Measurements from ENCODE around the gene ZC3H18. TPM values are rescaled to one million over a fixed set of nuclear protein-coding genes. Genes with fewer than 3 reads are reported as not detected.

The ZC3H18 gene
- total RNA-seq, 1 experiment from 2014 or later = 76.4 TPM

DNA sequence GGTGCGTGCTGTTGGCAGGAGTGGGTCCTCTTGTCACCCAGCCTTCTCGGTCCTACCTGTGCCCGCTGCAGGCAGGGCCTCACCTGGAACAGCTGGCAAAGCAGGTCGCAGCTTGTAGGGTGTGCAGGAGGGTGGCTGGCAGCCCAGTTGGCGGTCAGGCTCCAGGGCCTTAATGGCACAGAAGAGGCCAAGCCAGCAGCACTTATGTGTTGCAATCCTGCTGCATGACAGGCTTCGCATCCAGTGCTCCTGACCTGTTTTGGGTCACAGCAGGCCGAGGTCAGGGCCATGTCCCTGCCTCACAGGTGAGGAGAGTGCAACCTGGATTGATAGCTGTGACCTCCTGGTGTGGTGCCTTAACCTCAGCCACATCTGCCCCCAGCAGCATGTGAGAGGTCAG lies 31.9 kb downstream of the ZC3H18 start:
- no TSS peak for BruUV-seq (replicated peaks)
- ChIA-PET CTCF (no interaction called here), POLR2A (ENCODE audit: unreplicated experiment) (no interaction called here)
- Histone ChIP-seq H3K4me1 (replicated peaks; ENCODE audit: insufficient read depth) (no peaks in the 10 kb centered on the region), H3K9me3 (ENCODE audit: insufficient read depth, low read depth) (no peaks in the 10 kb centered on the region), H3F3A (ENCODE audit: insufficient read depth, low read depth) (no peaks in the 10 kb centered on the region), H4K20me1 (ENCODE audit: insufficient read depth) (peaks cover 4% of the 10 kb centered on the region; the same call in 1 of the 2 replicates), H2AFZ (no peak overlapping the region), H3K27me3 (ENCODE audit: insufficient read depth, low read depth) (no peaks in the 10 kb centered on the region), H3K9me2 (ENCODE audit: insufficient read depth) (no peaks in the 10 kb centered on the region), H3K27ac (no peak overlapping the region), H3K4me2 (no peak overlapping the region), H3K79me2 (ENCODE audit: low read depth) (no peaks in the 10 kb centered on the region), H3K4me3 (no peak overlapping the region), H3K36me3 (ENCODE audit: low read depth) (0 out of 2 replicates have a peak, but pooled peaks cover 9% of the 10 kb centered on the region)
- DNase-seq = no peak
- intact Hi-C loops (cut with micrococcal nuclease; ENCODE audit: unreplicated experiment) = no loop called here
- no peak for TF ChIP-seq CTCF (conservative IDR thresholded peaks at IDR 0.05)
- TF ChIP-seq EZH2 (IDR thresholded peaks at IDR 0.05; ENCODE audit: low read depth) = no peak

- TF ChIP-seq EZH2 (IDR thresholded peaks at IDR 0.05; ENCODE audit: low read depth) (no peak), CTCF (conservative IDR thresholded peaks at IDR 0.05) (no peak)
- peak in 1 of 2 experiments; percentile 32 for DNase-seq
- H3K4me3 ChIP-seq = no peak overlapping the region
- no peaks in the 10 kb centered on the region for H3K4me1 ChIP-seq (replicated peaks; ENCODE audit: insufficient read depth)
- H3K79me2 ChIP-seq (ENCODE audit: low read depth) = no peaks in the 10 kb centered on the region
- ChIA-PET POLR2A (ENCODE audit: unreplicated experiment) (no interaction called here), CTCF (no interaction called here)
- H3K4me2 ChIP-seq = no peak overlapping the region
- peaks cover 3% of the 10 kb centered on the region; the same call in 1 of the 2 replicates for H3K36me3 ChIP-seq (ENCODE audit: low read depth)
- H3K27me3 ChIP-seq (ENCODE audit: insufficient read depth, low read depth) = no peaks in the 10 kb centered on the region
- BruUV-seq (replicated peaks) = no TSS peak
- intact Hi-C loops (cut with micrococcal nuclease; ENCODE audit: unreplicated experiment) = no loop called here
- no peak overlapping the region for H2AFZ ChIP-seq
- H3F3A ChIP-seq (ENCODE audit: insufficient read depth, low read depth) = no peaks in the 10 kb centered on the region
- no peaks in the 10 kb centered on the region for H3K9me2 ChIP-seq (ENCODE audit: insufficient read depth)
- H3K27ac ChIP-seq = no peak overlapping the region
- peaks cover 16% of the 10 kb centered on the region; the same call in 1 of the 2 replicates for H4K20me1 ChIP-seq (ENCODE audit: insufficient read depth)
- H3K9me3 ChIP-seq (ENCODE audit: insufficient read depth, low read depth) = no peaks in the 10 kb centered on the region
These were observed 35.3 kb downstream of the ZC3H18 start for GRCh38 chr16:88605186-88606147.

DNA sequence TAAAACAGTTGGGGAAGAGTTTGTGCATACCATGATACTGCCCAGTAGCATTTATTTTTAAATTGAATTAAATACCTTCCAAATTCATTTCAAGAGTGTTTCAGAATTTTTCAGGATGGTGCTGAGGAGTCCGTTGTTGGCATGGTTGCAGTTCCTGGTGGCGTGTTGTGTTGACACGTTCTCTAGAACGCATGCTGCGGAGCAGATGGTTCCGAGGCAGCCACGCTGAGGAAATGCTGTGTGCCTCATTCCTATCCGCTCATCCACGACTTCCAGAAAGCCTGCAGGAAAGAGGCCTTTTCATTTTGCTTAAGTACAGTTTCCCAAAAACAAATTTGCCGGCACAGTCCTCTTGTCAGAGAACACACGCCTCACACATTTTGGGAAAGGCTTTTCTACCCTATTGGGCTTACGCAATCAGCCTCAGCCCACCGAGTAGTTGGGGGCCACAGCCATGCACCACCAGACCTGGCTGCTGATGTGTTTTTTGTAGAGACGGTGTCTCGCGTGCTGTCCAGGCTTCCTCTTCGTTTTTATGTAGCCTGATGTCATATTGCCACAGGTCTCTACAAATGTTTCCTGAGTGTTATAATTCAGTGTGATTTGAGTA lies 36.0 kb downstream of the ZC3H18 start:
- Histone ChIP-seq H3K4me3 (no peak overlapping the region), H3K27ac (no peak overlapping the region), H3K4me2 (no peak overlapping the region), H4K20me1 (ENCODE audit: insufficient read depth) (peaks cover 19% of the 10 kb centered on the region; the same call in 1 of the 2 replicates), H3K9me2 (ENCODE audit: insufficient read depth) (no peaks in the 10 kb centered on the region), H3F3A (ENCODE audit: insufficient read depth, low read depth) (no peaks in the 10 kb centered on the region), H2AFZ (no peak overlapping the region), H3K27me3 (ENCODE audit: insufficient read depth, low read depth) (no peaks in the 10 kb centered on the region), H3K36me3 (ENCODE audit: low read depth) (no peaks in the 10 kb centered on the region; the same call in 1 of the 2 replicates), H3K79me2 (ENCODE audit: low read depth) (no peaks in the 10 kb centered on the region), H3K4me1 (replicated peaks; ENCODE audit: insufficient read depth) (no peaks in the 10 kb centered on the region), H3K9me3 (ENCODE audit: insufficient read depth, low read depth) (no peaks in the 10 kb centered on the region)
- no TSS peak for BruUV-seq (replicated peaks)
- POLR2A ChIA-PET (ENCODE audit: unreplicated experiment) = no interaction called here
- CTCF ChIA-PET = no interaction called here
- intact Hi-C loops (cut with micrococcal nuclease; ENCODE audit: unreplicated experiment) = no loop called here
- TF ChIP-seq CTCF (conservative IDR thresholded peaks at IDR 0.05) (no peak), EZH2 (IDR thresholded peaks at IDR 0.05; ENCODE audit: low read depth) (no peak)
- DNase-seq = no peak
